22Rv1 (cell line): ENCODE results near the gene MMP7.

Experiments used
- CTCF ChIP-seq: fragments of 450-650 bp; IDR thresholded peaks from 2 replicates; pipeline ENCODE4 v1.5.1; 2017; ENCODE audit warnings: mild to moderate bottlenecking
- ZFX ChIP-seq: fragments of 450-650 bp; IDR thresholded peaks from 2 replicates; pipeline ENCODE4 v1.6.1; 2017; ENCODE audit warnings: antibody characterized with exemption, borderline replicate concordance

- no peak for TF ChIP-seq CTCF
- TF ChIP-seq ZFX: no peak
These were observed 47.2 kb upstream of the MMP7 start for GRCh38 chr11:102577723-102578122.
